GM12891 (cell line): ENCODE data around the gene PLAU.

Experiments
- POLR2A ChIP-seq: IDR thresholded peaks from 2 replicates; pipeline ENCODE4 v1.6.1; 2011; ENCODE audit warnings: low read depth, low read length, control low read depth
- POLR2AphosphoS5 ChIP-seq: IDR thresholded peaks from 2 replicates; pipeline ENCODE4 v1.6.1; 2011; ENCODE audit warnings: low read depth, low read length, control low read depth
- TAF1 ChIP-seq: IDR thresholded peaks from 2 replicates; pipeline ENCODE4 v1.6.1; 2011; ENCODE audit warnings: low read depth, low read length, control low read depth

GRCh38 chr10:73959484-73960243 lies 48.7 kb downstream of the PLAU start:
- no peak for TF ChIP-seq POLR2AphosphoS5
- TF ChIP-seq POLR2A = no peak
- TF ChIP-seq TAF1 = no peak
